Spleen (tissue), 11 donors: ENCODE measurements around the gene AKT1S1. TPM values are rescaled to one million over a fixed set of nuclear protein-coding genes. Genes with fewer than 3 reads are reported as not detected.

Experiments used
- DNase-seq: peaks from one replicate; pipeline ENCODE4 v3.0.0-alpha.2; 2020
- H3K27ac ChIP-seq, 8 donors: fragments of 200-600 bp; sonication (generic) in 7 of 8; 1 replicate in 4 of 8; 2 replicates in 4 of 8; pipeline versions ENCODE4 v1.5.0 to v1.8.0; 2016 to 2021; ENCODE audit warnings: inconsistent platforms in 4 of 8, mild to moderate bottlenecking in 4 of 8, moderate library complexity in 1 of 8
- H3K27me3 ChIP-seq, 7 donors: fragments of 200-600 bp; sonication (generic) in 6 of 7; replicated peaks in 1 of 7; 1 replicate in 4 of 7; 2 replicates in 3 of 7; pipeline versions ENCODE4 v1.5.0 to v1.8.0; 2016 to 2021; ENCODE audit warnings: inconsistent platforms in 3 of 7, mild to moderate bottlenecking in 1 of 7
- H3K36me3 ChIP-seq, 6 donors: fragments of 200-600 bp; sonication (generic) in 5 of 6; 1 replicate in 4 of 6; 2 replicates in 2 of 6; pipeline versions ENCODE4 v1.5.0 to v1.8.0; 2016 to 2021; ENCODE audit warnings: inconsistent platforms in 2 of 6
- H3K4me1 ChIP-seq, 6 donors: fragments of 200-600 bp; sonication (generic) in 5 of 6; 1 replicate in 3 of 6; 2 replicates in 3 of 6; pipeline versions ENCODE4 v1.5.0 to v1.8.0; 2016 to 2021; ENCODE audit warnings: inconsistent platforms in 3 of 6
- H3K4me3 ChIP-seq, 8 donors: fragments of 200-600 bp; sonication (generic) in 7 of 8; 1 replicate in 4 of 8; 2 replicates in 4 of 8; pipeline versions ENCODE4 v1.5.0 to v1.8.0; 2016 to 2021; ENCODE audit warnings: inconsistent platforms in 4 of 8, mild to moderate bottlenecking in 4 of 8, moderate library complexity in 2 of 8
- H3K9me3 ChIP-seq, 8 donors: fragments of 200-600 bp; sonication (generic) in 7 of 8; 1 replicate in 4 of 8; 2 replicates in 4 of 8; pipeline versions ENCODE4 v1.5.0 to v1.8.0; 2016 to 2021; ENCODE audit warnings: inconsistent platforms in 4 of 8
- POLR2A ChIP-seq, 3 donors: fragments of 450-650 bp; IDR thresholded peaks; one replicate each; pipeline ENCODE4 v1.5.1; 2017; ENCODE audit warnings: antibody characterized with exemption in 3 of 3, mild to moderate bottlenecking in 1 of 3
- POLR2AphosphoS5 ChIP-seq, 3 donors: sonication (generic); formaldehyde crosslinking; IDR thresholded peaks; one replicate each; pipeline ENCODE4 v1.5.1; 2017; ENCODE audit warnings: antibody characterized with exemption in 3 of 3
- WGBS, 5 donors: extraction: QIAGEN DNeasy Blood & Tissue Kit in 3 of 5; methylation state at CpG; one replicate each; pipeline versions ENCODE4 v1.1.5 to v1.1.7; 2013 to 2018; 5-methylcytosine and 5-hydroxymethylcytosine counted together
- intact Hi-C: fragments of 100-400 bp; cut with DNase I; formaldehyde crosslinking; loops from one replicate; pipeline ENCODE4 v1.15.0; 2023; ENCODE audit warnings: low total_unique reads
- polyA plus RNA-seq, 3 donors: library from polyadenylated mRNA; stranded (reverse); fragments of 200-250 nt; gene quantifications; one replicate each; pipeline ENCODE4 v1.2.1, GENCODE V29; 2013
- total RNA-seq, 7 donors: library from RNA; depleted of rRNA in 3 of 7; stranded (reverse); fragments of >200 nt in 3 of 7; fragmentation: NEBNext Ultra II Directional in 4 of 7; extraction: Animal tissue kit (Norgen Biotek cat#: 25700) in 4 of 7; gene quantifications; one replicate each; pipeline versions ENCODE4 v1.1.0 to v1.2.1, GENCODE V29; 2016 to 2021
- TF ChIP-seq, protein P1 (sequence below), 11 experiments: fragments of 200-600 bp in 7 of 11; fragments of 450-650 bp in 4 of 11; sonication (generic) in 4 of 11; IDR thresholded peaks in 8 of 11; conservative IDR thresholded peaks in 3 of 11; 1 replicate in 7 of 11; 2 replicates in 4 of 11; pipeline versions ENCODE4 v1.4.0 to v1.8.0; 2016 to 2021; ENCODE audit warnings: antibody characterized with exemption in 11 of 11, inconsistent platforms in 4 of 11, mild to moderate bottlenecking in 1 of 11
- donor health status: healthy with polysubstance abuse.
- donor health status: DM: no; HTN: no; CAD: no; lungs with moderate emphysema.
- donor health status: DM: no; HTN: no; CAD: no.
- donor health status: Bipolar disorder and iron deficiency.
- donor health status: healthy.
- donor health status: DM: no; HTN: no; CAD: no.
- donor health status: DM: yes; HTN: yes; CAD: no.

AKT1S1 gene
- total and polyA plus RNA-seq, 10 donors = 8.7 to 27.8 (median 17.0) TPM

GRCh38 chr19:49858088-49858985, 18.8 kb downstream of the AKT1S1 start:
- H3K36me3 ChIP-seq = peaks cover 0 to 93% (median 87%) of the 10 kb centered on the region in 6 donors

GRCh38 chr19:49857838-49858087, 19.4 kb downstream of the AKT1S1 start:
- Histone ChIP-seq H3K27ac (peak overlapping the region in 3 of 8 donors; percentile 7 to 78 (median 43)), H3K9me3 (no peaks in the 10 kb centered on the region), H3K4me3 (no peak overlapping the region), H3K36me3 (peaks cover 0 to 87% (median 81%) of the 10 kb centered on the region in 6 donors), H3K27me3 (no peaks in the 10 kb centered on the region), H3K4me1 (peaks cover 6 to 83% (median 36%) of the 10 kb centered on the region in 6 donors)
- intact Hi-C loops = no loop called here
- DNase-seq = no peak
- 71 to 92% (median 79%) methylated on average over 3 to 5 of the region's 5 CpGs for WGBS, 5 donors
- TF ChIP-seq, protein P1, sequence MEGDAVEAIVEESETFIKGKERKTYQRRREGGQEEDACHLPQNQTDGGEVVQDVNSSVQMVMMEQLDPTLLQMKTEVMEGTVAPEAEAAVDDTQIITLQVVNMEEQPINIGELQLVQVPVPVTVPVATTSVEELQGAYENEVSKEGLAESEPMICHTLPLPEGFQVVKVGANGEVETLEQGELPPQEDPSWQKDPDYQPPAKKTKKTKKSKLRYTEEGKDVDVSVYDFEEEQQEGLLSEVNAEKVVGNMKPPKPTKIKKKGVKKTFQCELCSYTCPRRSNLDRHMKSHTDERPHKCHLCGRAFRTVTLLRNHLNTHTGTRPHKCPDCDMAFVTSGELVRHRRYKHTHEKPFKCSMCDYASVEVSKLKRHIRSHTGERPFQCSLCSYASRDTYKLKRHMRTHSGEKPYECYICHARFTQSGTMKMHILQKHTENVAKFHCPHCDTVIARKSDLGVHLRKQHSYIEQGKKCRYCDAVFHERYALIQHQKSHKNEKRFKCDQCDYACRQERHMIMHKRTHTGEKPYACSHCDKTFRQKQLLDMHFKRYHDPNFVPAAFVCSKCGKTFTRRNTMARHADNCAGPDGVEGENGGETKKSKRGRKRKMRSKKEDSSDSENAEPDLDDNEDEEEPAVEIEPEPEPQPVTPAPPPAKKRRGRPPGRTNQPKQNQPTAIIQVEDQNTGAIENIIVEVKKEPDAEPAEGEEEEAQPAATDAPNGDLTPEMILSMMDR (IDR thresholded peaks at IDR 0.05 in 8 of 11, conservative IDR thresholded peaks at IDR 0.05 in 3 of 11) = no peak
- TF ChIP-seq POLR2A (IDR thresholded peaks at IDR 0.05) (no peak), POLR2AphosphoS5 (IDR thresholded peaks at IDR 0.05) (no peak)

More at GRCh38 chr19:49858088-49858985, 18.8 kb downstream of the AKT1S1 start:
- no peak for DNase-seq
- Histone ChIP-seq H3K9me3 (no peaks in the 10 kb centered on the region), H3K4me1 (peaks cover 4 to 83% (median 32%) of the 10 kb centered on the region in 6 donors), H3K4me3 (no peak overlapping the region), H3K27ac (peak overlapping the region in 5 of 8 donors; percentile 7 to 78 (median 11)), H3K27me3 (no peaks in the 10 kb centered on the region)
- 81 to 92% (median 89%) methylated on average over 27 to 37 of the region's 37 CpGs for WGBS, 5 donors
- intact Hi-C loops = no loop called here
- TF ChIP-seq POLR2AphosphoS5 (IDR thresholded peaks at IDR 0.05) = peak; percentile 40 to 72 (median 59)
- TF ChIP-seq, protein P1 (IDR thresholded peaks at IDR 0.05 in 8 of 11, conservative IDR thresholded peaks at IDR 0.05 in 3 of 11) = no peak
- no peak for TF ChIP-seq POLR2A (IDR thresholded peaks at IDR 0.05)

GRCh38 chr19:49857061-49857837, 19.9 kb downstream of the AKT1S1 start:
- peaks cover 0 to 82% (median 76%) of the 10 kb centered on the region in 6 donors for H3K36me3 ChIP-seq
- H3K4me3 ChIP-seq = no peak overlapping the region
- TF ChIP-seq POLR2A (IDR thresholded peaks at IDR 0.05) (no peak), POLR2AphosphoS5 (IDR thresholded peaks at IDR 0.05) (peak; percentile 34 to 74 (median 47))
- TF ChIP-seq, protein P1 (IDR thresholded peaks at IDR 0.05 in 8 of 11, conservative IDR thresholded peaks at IDR 0.05 in 3 of 11) = no peak
- WGBS, 5 donors = 89 to 97% (median 93%) methylated on average over 19 to 26 of the region's 26 CpGs
- peaks cover 11 to 84% (median 40%) of the 10 kb centered on the region in 6 donors for H3K4me1 ChIP-seq
- no peak for DNase-seq
- peak overlapping the region in 4 of 8 donors; percentile 7 to 78 (median 30) for H3K27ac ChIP-seq
- no peaks in the 10 kb centered on the region for H3K27me3 ChIP-seq
- intact Hi-C loops = no loop called here
- no peaks in the 10 kb centered on the region for H3K9me3 ChIP-seq
